Measurements from ENCODE around the gene TTC9.

Gene TTC9

DNA sequence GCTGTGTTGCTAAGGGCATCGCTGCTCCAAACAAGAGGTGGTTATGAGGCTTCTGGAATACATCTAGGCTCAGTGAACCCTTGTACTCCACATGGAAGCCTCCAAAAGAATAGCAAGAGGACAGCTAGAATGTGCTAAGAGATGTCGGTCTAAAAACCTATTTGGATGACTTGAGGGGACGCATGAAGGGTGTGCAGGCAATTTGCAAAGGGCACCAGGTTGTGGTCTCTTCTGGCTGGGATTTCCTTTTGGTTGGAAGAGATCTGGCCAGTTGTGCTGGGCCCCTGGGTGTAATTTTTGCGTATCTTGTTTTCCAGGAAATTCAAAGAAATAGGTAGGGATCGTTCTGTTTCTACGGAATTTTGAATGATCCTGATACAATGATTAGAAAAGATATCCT is 4.2 kb downstream of the TTC9 start:
- no peak for DNase-seq (ENCODE audit: low spot score)

DNA sequence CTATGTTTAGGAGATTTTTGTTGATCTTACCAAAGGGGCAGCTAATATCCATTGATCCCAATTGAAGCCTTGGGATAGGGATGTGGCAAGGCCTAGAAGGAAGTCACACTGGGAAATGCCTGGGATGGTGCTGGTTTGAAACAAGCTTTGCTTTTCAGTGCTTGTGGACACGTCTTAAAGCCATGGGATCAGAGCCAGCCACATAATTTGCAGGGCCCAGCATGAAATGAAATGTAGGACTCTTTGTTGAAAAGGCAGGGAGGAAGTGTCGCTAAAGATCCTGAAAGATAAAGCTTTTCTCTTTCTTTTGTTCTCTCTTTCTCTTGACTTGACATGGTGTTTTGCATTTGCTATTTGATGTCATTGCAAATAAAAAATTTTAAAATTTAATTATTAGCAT is 5.0 kb downstream of the TTC9 start:
- DNase-seq (ENCODE audit: low spot score) = no peak

- DNase-seq (ENCODE audit: low spot score) = no peak
Measured at GRCh38 chr14:70648346-70648745, 6.6 kb downstream of the TTC9 start.

DNA sequence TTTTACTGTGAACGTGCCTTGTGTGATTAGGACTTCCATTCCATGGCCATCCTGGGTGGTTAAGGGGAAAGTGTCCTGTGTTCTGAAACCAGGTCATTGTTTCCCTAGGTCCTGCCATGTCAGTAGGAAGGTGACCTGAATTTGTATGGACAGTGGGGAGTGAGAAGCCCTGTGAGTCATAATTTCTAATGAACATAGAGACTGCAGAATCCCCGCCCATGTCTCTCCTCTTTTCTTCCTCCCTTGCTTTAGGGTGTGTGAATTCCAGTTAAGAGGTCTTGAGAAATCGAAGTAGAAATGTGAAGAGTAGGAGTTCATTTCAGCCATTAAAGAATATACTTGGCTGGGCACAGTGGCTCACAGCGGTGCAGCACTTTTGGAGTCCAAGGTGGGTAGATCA is 8.1 kb downstream of the TTC9 start:
- DNase-seq (ENCODE audit: low spot score) = no peak

DNA sequence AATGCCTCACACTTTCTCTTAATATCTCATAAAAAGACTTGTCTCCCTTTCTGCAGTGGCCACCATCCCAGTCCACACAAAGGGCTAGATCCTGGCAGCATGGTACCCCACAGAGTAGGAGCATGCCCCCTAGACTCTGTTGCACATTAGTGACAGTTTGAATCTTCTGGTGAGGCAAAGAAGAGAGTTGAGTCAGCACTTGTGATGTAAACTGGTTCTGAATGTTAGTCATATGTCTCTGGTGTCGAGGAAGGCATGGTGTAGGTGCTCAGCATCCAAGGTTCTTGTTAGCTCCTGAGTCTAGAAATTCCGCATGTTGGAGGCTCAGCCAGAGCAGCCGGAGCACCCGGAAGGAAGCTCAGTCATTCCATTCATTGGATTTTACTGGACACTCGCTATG is 9.8 kb downstream of the TTC9 start:
- DNase-seq (ENCODE audit: low spot score) = no peak

GRCh38 chr14:70652871-70653270 is 11.2 kb downstream of the TTC9 start:
- no peak for DNase-seq (ENCODE audit: low spot score)

DNA sequence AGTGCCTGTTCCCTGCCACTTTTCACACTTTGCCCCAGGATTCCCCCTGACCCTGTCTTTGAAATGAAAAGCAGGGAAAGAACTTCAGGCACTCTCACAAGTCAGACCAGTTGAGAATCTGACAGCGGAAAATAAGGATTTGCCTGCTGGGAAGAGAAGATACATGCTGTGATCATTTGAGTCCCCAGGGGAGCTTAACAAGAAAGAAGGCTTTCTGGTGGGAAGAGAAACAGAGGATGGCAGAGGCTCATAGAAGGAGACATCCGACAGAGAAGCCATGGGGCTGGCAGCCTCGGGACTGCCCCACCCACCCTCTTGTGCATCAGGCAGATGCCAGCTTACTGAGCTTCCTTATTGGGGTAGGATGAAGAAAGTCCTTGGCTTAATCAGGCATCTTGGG is 11.9 kb downstream of the TTC9 start:
- DNase-seq (ENCODE audit: low spot score) = no peak

- DNase-seq (ENCODE audit: low spot score) = no peak
Measured at GRCh38 chr14:70654632-70655031, 12.9 kb downstream of the TTC9 start.

DNA sequence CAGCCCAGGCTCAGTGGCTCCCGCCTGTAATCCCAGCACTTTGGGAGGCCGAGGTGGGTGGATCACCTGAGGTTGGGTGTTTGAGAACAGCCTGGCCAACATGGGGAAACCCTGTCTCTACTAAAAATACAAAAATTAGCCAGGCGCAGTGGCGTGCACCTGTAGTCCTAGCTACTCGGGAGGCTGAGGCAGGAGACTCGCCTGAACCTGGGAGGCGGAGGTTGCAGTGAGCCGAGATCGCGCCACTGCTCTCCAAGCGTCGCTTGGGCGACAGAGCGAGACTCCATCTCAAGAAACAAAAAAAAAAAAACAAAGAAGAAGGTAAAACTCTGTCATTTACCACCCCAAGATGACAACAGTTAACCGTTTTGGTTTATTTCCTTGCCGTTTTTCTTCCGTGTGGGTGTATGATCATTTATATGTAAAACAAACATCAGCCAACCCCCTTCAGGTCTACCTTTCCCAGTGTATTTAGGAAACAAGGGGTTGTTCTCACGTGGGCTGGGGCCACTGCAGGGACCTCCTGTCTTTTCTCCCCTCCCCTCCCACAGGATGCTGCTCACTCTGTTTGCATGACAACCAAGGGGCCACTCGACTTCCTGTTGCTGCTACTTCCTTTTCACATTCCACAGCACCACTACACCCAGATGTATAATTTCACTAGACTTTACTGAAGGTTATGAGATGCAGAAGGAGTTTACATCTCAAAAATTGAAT is 13.6 kb downstream of the TTC9 start:
- DNase-seq (ENCODE audit: low spot score) = no peak

- DNase-seq (ENCODE audit: low spot score) = no peak
Measured at GRCh38 chr14:70658899-70659298, 17.2 kb downstream of the TTC9 start.

GRCh38 chr14:70660967-70661893 is 19.5 kb downstream of the TTC9 start:
- no peak for DNase-seq (ENCODE audit: low spot score)

DNA sequence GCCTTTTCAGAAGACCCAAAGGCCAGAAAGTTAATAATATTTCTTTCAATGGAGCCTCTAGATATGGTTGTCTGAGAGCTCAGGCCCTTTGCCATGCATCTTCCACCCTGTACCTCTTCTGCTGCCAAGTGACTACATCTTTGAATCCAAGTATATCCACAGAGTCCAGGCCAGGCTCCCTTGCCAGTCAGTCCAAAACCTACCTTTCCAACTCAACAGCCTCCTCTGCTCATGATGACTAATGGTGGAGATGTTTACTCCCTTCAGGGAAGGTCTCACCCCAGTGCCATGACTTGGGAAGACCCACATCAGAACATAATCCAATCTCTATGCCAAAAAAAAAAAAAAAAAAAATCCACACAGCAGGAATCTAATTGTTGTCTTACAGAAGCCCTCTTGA is 20.4 kb downstream of the TTC9 start:
- no peak for DNase-seq (ENCODE audit: low spot score)

- no peak for DNase-seq (ENCODE audit: low spot score)
Measured at GRCh38 chr14:70662816-70663215, 21.1 kb downstream of the TTC9 start.

GRCh38 chr14:70663707-70664179 is 22.0 kb downstream of the TTC9 start:
- DNase-seq (ENCODE audit: low spot score) = peak; percentile 26

DNA sequence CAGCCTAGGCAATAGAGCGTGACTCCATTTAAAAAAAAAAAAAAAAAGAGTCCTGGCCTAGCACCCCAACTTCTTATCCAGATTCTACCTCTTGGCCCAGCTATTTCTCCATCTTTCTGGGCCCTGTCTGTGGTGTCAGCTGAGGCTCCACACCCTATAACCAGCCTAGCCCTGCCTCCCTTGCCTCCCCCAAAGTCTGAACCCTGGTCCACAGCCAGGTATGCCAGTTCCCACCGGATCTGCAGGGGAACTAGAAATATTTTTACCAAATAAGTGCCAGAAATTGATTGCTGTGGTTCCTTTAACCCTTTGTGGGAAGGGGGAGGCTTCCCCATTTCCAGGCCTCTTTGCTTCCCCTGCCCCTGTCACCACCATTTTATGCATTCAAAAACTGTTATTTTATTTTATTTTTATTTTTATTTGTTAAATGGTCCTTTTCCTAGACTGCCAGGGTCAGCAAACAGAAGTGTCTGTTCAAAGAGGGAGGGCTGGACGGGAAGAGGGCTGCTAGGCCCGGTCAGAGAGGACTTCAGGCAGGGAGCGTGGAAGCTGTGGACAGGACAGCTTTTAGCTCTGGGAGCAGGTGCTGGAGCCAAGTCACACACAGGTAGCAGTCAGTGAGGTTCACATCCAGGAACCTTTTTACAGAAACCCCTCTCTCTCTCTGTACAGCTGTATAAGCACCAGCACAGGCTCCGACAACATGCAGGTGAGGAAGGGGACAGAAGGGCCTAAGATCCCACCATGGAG is 23.2 kb downstream of the TTC9 start:
- no peak for DNase-seq (ENCODE audit: low spot score)

DNA sequence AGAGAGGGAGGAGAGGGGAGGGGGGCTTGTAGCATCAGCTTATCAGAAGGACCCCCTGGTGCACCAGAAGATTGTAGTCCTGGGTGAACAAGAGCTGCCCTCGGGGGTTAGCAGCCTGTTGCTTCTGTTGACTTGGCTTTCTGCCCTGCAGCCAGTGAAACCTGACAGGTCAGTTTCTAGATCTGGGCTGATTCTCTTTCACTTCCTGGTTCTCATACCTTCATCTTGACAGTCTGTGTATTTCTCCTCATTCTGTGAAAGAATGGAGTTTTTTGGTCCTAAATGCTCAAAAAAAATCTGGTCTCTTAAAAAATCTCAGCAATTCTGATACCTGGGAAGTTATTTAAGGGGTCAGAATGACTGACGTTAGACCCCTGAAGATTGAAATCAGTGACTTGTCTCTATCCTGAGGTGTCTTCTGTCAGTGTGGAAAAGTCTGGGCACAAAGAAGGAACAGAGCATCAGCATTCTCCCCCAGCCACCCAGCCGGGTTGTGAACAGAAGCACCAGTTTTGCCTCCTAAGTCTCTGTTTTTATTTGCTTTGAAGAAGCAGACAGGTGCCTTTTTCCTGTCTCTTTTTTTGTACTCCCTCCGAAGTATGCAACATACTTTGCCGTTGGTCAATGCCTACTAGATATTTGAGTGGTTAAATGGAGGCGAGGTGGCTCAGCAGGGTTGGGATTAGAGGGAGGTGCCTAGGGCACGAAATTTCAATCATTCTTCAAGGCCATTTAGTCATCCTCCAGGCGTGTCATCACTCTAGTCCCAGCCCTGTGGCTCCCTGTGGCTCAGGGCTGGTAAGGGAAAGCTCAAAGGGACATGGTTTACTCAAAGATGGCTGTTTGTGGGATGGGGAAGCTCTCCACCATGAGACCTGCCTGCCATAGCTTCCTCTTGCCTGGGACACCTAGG is 24.0 kb downstream of the TTC9 start:
- DNase-seq (ENCODE audit: low spot score) = peak; percentile 39

- peak; percentile 20 for DNase-seq (ENCODE audit: low spot score)
Measured at GRCh38 chr14:70666361-70666686, 24.6 kb downstream of the TTC9 start.

GRCh38 chr14:70670992-70671651 is 29.4 kb downstream of the TTC9 start:
- DNase-seq (ENCODE audit: low spot score) = peak; percentile 49

DNA sequence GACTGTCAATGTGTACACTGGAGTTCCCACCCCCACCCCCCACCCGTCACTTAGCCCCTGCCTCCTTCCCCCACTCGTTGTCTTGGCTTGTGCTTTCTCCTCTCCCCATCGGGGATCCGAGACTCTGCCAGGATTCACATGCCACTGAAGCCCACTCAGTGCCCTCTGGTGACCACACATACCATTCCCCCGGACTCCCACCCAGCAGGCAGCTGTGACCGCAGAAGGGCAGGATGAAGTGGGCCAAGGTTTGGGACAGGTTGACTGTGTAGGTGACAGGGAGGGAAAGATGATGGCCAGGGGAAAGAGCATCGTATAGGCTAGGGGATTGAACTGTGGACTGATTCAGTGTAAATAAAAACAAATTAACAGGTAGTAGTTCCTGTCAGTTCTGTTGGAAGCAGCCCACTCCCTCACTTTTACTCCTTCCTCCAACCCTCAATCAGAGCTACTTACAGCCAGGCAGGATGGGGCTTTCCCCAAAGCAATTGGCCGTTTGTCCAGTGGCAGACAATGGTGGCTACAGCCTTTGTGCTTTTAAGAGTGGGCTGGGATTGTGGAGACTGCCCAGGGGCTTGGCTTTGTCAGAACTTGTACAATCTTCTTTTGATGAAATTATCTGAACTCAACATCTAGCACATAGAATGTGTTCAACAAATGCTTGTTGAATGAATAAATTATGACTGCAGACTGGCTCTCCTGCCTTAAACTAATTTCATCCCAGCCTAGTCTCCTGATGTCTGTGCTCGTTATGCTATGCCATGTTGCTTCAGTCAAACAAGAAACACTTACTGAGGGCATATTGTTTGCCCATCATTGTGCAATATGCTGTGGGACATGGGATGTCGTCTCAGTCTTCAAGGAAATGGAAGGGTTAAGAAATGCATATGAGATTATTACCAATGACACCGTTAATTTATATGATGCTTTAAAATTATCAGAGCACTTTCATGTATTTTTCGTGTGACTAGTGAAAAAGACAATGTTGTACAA is 30.2 kb downstream of the TTC9 start:
- DNase-seq (ENCODE audit: low spot score) = no peak

- no peak for DNase-seq (ENCODE audit: low spot score)
Measured at GRCh38 chr14:70677341-70677740, 35.6 kb downstream of the TTC9 start.
